Testis (tissue), 2 donors: ENCODE measurements around the gene PIGU.

Experiments
- CTCF ChIP-seq, 3 experiments: fragments of 450-650 bp in 2 of 3; fragments of 200-600 bp in 1 of 3; sonication (generic) in 1 of 3; IDR thresholded peaks; one replicate each; pipeline ENCODE4 v1.5.1; 2016 to 2019; ENCODE audit warnings: antibody characterized with exemption in 3 of 3, mild to moderate bottlenecking in 2 of 3, moderate library complexity in 1 of 3
- POLR2A ChIP-seq: fragments of 450-650 bp; IDR thresholded peaks from one replicate; pipeline ENCODE4 v1.6.1; 2017; ENCODE audit warnings: antibody characterized with exemption, mild to moderate bottlenecking, moderate library complexity

GRCh38 chr20:34566978-34567891 is 109.7 kb downstream of the PIGU start:
- TF ChIP-seq POLR2A = no peak
- TF ChIP-seq CTCF (IDR thresholded peaks at IDR 0.05) = no peak
